Lung (tissue), 12 donors: ENCODE data around the gene ALG9. TPM values are rescaled to one million over a fixed set of nuclear protein-coding genes. Genes with fewer than 3 reads are reported as not detected.

ENCODE experiments used
- ATAC-seq: fragments of 200-7000 bp; cut with Tn5 transposase; one replicate; pipeline ENCODE4 v1.9.1; 2020; ENCODE audit warnings: moderate number of reproducible peaks; ENCODE audit not compliant: insufficient read depth, low FRiP score
- DNase-seq, 3 donors: peaks; one replicate each; pipeline ENCODE4 v3.0.0-alpha.2; 2013 to 2017
- H3K27ac ChIP-seq, 2 donors: one replicate each; pipeline ENCODE4 v1.5.1; 2013; ENCODE audit warnings: mild to moderate bottlenecking in 2 of 2, moderate library complexity in 2 of 2, control low read depth in 1 of 2, inconsistent platforms in 1 of 2, low read depth in 1 of 2, low read length in 1 of 2
- H3K27me3 ChIP-seq, 3 donors: one replicate each; pipeline ENCODE4 v1.5.1; 2013; ENCODE audit warnings: low read length in 2 of 3; ENCODE audit not compliant: control insufficient read depth in 3 of 3, insufficient read depth in 3 of 3
- H3K36me3 ChIP-seq, 4 donors: one replicate each; pipeline ENCODE4 v1.5.1; 2013; ENCODE audit warnings: low read length in 4 of 4, mild to moderate bottlenecking in 1 of 4, moderate library complexity in 1 of 4; ENCODE audit not compliant: control insufficient read depth in 4 of 4, insufficient read depth in 4 of 4
- H3K4me1 ChIP-seq, 5 donors: one replicate each; pipeline ENCODE4 v1.5.1; 2013; ENCODE audit warnings: low read length in 5 of 5, mild to moderate bottlenecking in 2 of 5, moderate library complexity in 1 of 5; ENCODE audit not compliant: control insufficient read depth in 5 of 5, insufficient read depth in 5 of 5
- H3K4me3 ChIP-seq: one replicate; pipeline ENCODE4 v1.5.1; 2013; ENCODE audit warnings: mild to moderate bottlenecking, control low read depth, moderate library complexity
- H3K9ac ChIP-seq, 2 donors: one replicate each; pipeline ENCODE4 v1.5.1; 2013; ENCODE audit warnings: low read length in 2 of 2, control low read depth in 1 of 2; ENCODE audit not compliant: insufficient read depth in 1 of 2
- H3K9me3 ChIP-seq, 4 donors: one replicate each; pipeline ENCODE4 v1.5.1; 2013; ENCODE audit warnings: low read length in 3 of 4, mild to moderate bottlenecking in 1 of 4, moderate library complexity in 1 of 4; ENCODE audit not compliant: control insufficient read depth in 4 of 4, insufficient read depth in 3 of 4
- WGBS, 2 donors: extraction: QIAGEN DNeasy Blood & Tissue Kit; methylation state at CpG; one replicate each; pipeline ENCODE4 v1.1.7; 2013; 5-methylcytosine and 5-hydroxymethylcytosine counted together
- polyA plus RNA-seq, 2 donors: library from polyadenylated mRNA; stranded (reverse); fragments of 200-250 nt; gene quantifications; one replicate each; pipeline ENCODE4 v1.2.1, GENCODE V29; 2013
- total RNA-seq, 2 donors: library from RNA; depleted of rRNA in 1 of 2; stranded (reverse); fragments of >200 nt in 1 of 2; gene quantifications; one replicate each; pipeline ENCODE4 v1.2.1, GENCODE V29; 2014 to 2021
- TF ChIP-seq, protein P1 (sequence below): IDR thresholded peaks from 2 replicates; pipeline ENCODE4 v1.5.1; 2012; ENCODE audit warnings: mild to moderate bottlenecking; ENCODE audit errors: control extremely low read depth, extremely low read depth
- donor health status: control.
- donor health status: control.
- donor health status: Bipolar disorder and iron deficiency.
- donor health status: healthy.
- donor health status: DM: yes; HTN: yes; CAD: no.

Gene ALG9
- total and polyA plus RNA-seq, 4 donors, result 11.4 to 43.4 (median 25.9) TPM

DNA sequence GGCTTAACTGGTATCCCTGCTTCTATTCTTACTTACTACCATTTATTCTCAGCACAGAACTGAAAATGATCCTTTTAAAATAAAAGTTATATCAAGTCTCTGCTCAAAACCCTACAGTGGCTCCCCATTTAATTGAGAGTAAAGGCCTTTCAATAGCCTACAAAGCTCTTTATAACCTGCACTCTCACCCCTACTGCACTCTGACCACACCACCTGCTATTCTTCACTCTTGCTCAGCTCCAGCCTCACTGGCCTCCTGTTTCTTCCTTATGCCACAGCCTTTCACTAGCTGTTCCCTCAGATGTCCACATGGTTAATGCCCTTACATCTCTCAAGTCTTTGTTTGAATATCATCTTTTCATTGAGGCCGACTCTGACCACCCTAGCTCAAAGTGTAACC lies 64.3 kb downstream of the ALG9 start:
- peaks cover 5 to 34% (median 9%) of the 10 kb centered on the region in 4 donors for H3K36me3 ChIP-seq
- no peaks in the 10 kb centered on the region for H3K27me3 ChIP-seq
- no peak overlapping the region for H3K4me3 ChIP-seq
- ATAC-seq, result no peak
- H3K4me1 ChIP-seq, result peaks cover 0 to 12% (median 0%) of the 10 kb centered on the region in 5 donors
- no peak overlapping the region for H3K27ac ChIP-seq
- WGBS, 2 donors, result 93 to 97% methylated on average over 1 of the region's 1 CpG
- H3K9me3 ChIP-seq, result no peaks in the 10 kb centered on the region
- DNase-seq, result no peak
- TF ChIP-seq, protein P1, sequence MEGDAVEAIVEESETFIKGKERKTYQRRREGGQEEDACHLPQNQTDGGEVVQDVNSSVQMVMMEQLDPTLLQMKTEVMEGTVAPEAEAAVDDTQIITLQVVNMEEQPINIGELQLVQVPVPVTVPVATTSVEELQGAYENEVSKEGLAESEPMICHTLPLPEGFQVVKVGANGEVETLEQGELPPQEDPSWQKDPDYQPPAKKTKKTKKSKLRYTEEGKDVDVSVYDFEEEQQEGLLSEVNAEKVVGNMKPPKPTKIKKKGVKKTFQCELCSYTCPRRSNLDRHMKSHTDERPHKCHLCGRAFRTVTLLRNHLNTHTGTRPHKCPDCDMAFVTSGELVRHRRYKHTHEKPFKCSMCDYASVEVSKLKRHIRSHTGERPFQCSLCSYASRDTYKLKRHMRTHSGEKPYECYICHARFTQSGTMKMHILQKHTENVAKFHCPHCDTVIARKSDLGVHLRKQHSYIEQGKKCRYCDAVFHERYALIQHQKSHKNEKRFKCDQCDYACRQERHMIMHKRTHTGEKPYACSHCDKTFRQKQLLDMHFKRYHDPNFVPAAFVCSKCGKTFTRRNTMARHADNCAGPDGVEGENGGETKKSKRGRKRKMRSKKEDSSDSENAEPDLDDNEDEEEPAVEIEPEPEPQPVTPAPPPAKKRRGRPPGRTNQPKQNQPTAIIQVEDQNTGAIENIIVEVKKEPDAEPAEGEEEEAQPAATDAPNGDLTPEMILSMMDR, result no peak
- H3K9ac ChIP-seq, result no peak overlapping the region

DNA sequence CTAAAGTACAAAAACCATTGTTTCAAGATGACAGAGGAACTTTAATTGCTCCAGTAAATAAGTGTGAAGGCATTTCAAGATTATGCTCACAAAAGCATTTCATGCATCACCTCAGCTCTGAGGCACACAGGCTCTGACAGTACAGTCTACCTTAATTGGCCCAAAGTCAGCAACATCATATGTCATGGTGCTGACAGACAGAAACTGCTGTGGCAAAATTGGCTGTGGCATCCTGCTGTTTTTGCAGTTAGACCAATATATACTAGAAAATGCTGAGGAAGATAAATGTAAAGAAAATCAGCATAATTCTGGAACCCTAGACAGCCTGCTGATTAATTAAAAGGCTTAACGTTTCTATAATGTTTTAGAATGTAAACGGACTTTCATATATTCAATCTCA lies 70.2 kb downstream of the ALG9 start:
- TF ChIP-seq, protein P1, result no peak
- DNase-seq, result no peak
- no peak overlapping the region for H3K27ac ChIP-seq
- no peak overlapping the region for H3K9ac ChIP-seq
- H3K4me3 ChIP-seq, result no peak overlapping the region
- H3K9me3 ChIP-seq, result peaks cover 0 to 4% (median 1%) of the 10 kb centered on the region in 4 donors
- no peaks in the 10 kb centered on the region for H3K27me3 ChIP-seq
- ATAC-seq, result no peak
- peaks cover 3 to 33% (median 8%) of the 10 kb centered on the region in 4 donors for H3K36me3 ChIP-seq
- 77 to 88% methylated on average over 2 of the region's 2 CpGs for WGBS, 2 donors
- H3K4me1 ChIP-seq, result peaks cover 0 to 9% (median 0%) of the 10 kb centered on the region in 5 donors

DNA sequence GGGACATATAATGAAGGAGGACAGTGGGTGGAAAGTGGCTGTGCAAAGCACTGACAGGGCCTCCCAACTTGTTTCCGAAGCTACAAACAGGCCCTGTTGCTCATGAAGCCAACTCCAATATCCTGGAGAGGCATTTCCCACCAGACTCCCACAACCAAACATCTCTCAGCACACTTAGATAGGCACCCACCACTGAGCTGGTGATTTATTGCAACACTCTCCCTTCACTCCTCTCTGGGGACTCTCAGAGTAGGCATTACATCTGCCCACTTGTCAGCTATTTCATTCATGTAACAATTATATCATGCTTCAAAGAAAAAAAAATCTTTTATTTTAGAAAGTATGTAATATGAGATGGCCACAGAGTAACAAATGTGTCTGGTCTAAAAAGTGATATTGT lies 73.1 kb downstream of the ALG9 start:
- peak overlapping the region in 1 of 2 donors; percentile 22 for H3K27ac ChIP-seq
- no peak overlapping the region for H3K9ac ChIP-seq
- peaks cover 0 to 9% (median 0%) of the 10 kb centered on the region in 5 donors for H3K4me1 ChIP-seq
- no peak overlapping the region for H3K4me3 ChIP-seq
- DNase-seq (no peak), ATAC-seq (no peak)
- no peaks in the 10 kb centered on the region for H3K27me3 ChIP-seq
- TF ChIP-seq, protein P1, result no peak
- peaks cover 3 to 21% (median 6%) of the 10 kb centered on the region in 4 donors for H3K36me3 ChIP-seq
- peaks cover 0 to 4% (median 1%) of the 10 kb centered on the region in 4 donors for H3K9me3 ChIP-seq
- 96 to 100% methylated on average over 1 of the region's 1 CpG for WGBS, 2 donors

DNA sequence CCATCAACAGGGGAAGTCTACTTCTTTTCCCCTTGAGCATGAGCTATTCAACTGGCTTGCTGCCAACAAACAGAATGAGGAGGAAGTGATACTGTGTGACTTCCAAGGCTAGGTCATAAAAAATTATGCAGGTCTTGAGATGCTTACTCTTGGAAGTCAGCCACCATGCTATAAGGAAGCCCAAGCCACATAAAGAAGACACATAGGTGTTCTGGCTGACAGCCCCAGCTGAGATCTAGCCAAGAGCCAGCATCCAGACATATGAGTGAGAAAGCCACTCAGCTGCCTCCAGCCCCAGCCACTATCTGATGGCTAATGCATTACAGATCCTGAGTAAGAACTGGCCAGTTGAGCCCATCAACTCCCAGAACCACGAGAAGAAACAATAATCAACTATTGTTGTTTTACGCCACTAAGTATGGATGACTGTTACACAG lies 74.2 kb downstream of the ALG9 start:
- Histone ChIP-seq H3K9ac (no peak overlapping the region), H3K9me3 (peaks cover 0 to 4% (median 1%) of the 10 kb centered on the region in 4 donors), H3K4me3 (no peak overlapping the region), H3K36me3 (peaks cover 3 to 15% (median 5%) of the 10 kb centered on the region in 4 donors), H3K27ac (no peak overlapping the region), H3K4me1 (peaks cover 0 to 9% (median 0%) of the 10 kb centered on the region in 5 donors), H3K27me3 (no peaks in the 10 kb centered on the region)
- TF ChIP-seq, protein P1, result no peak
- ATAC-seq (no peak), DNase-seq (peak in 2 of 3 donors; percentile 26 to 36)
- 96 to 98% methylated on average over 2 of the region's 2 CpGs for WGBS, 2 donors
